Measurements from ENCODE around the gene NADK. TPM values are rescaled to one million over a fixed set of nuclear protein-coding genes. Genes with fewer than 3 reads are reported as not detected.

The NADK gene
- total and polyA plus RNA-seq, 10 of the 15 experiments (the other 5 are each of a cell fraction or from before 2014, with no cell fraction given) = 1.1 to 93.2 (median 46.9) TPM

DNA sequence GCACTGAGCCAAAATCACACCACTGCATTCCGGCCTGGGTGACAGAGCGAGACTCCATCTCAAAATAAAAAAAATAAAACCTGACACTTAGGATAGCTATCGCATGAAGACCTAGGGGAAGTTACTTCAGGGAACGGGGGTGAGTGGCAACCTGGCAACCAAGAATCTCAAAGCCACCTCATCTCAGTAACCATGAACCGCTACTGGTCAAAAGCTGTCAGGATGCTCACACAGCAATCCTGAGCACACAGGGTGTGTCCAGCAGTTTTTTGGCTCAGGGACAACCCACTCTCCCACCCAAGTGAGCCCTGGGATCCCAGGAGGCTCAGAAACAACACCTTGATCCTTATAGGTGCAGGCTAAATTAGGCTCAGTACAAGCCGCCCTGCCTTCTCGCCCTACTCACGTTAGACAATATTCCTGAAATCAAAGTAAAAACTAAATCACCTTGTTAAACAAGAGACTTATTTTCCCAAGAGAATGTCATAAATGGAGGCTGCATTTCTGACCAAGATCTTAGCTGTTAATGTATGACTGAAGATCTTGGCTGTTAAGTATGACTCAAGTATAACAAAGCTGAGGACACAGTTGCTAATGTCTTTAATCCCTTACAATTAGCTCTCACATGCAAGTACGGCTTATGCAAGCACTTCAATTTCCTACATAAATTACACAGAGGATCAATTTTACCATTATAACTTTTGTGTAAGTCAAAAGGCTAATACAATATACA, 48.3 kb upstream of the NADK start:
- CTCF ChIA-PET = interaction anchor here (0.5 to 3.6 kb wide), 2 partner anchors 32 to 79 kb away, joined by 3 to 15 read pairs; no protein-coding TSS in a partner anchor
- ATAC-seq = no peak
- Histone ChIP-seq H3K27ac (ENCODE audit: control insufficient read depth, insufficient read depth) (no peak overlapping the region), H3K9me3 (replicated peaks; ENCODE audit: control insufficient read depth, insufficient read depth, low read length) (no peaks in the 10 kb centered on the region), H3K4me1 (ENCODE audit: control insufficient read depth, insufficient read depth, low read length) (peaks cover 31% of the 10 kb centered on the region), H2AFZ (ENCODE audit: control insufficient read depth, low read depth, low read length) (no peak overlapping the region), H3K9ac (ENCODE audit: control insufficient read depth, insufficient read depth, low read length) (no peak overlapping the region), H3K4me3 (no peak overlapping the region), H3K79me2 (ENCODE audit: control insufficient read depth, insufficient read depth, low read length) (peaks cover 49% of the 10 kb centered on the region), H3K36me3 (ENCODE audit: control insufficient read depth in 2 of 2, insufficient read depth in 2 of 2, low read length in 1 of 2) (peaks cover 12 to 27% of the 10 kb centered on the region in 2 experiments), H4K20me1 (ENCODE audit: control insufficient read depth, insufficient read depth) (peaks cover 9% of the 10 kb centered on the region; the same call in 1 of the 2 replicates), H3K4me2 (ENCODE audit: control insufficient read depth, insufficient read depth) (no peak overlapping the region), H3K27me3 (replicated peaks in 1 of 2; ENCODE audit: control insufficient read depth in 2 of 2, insufficient read depth in 2 of 2, low read length in 1 of 2) (no peaks in the 10 kb centered on the region)
- SMC1A ChIA-PET (ENCODE audit: uncharacterized antibody, unreplicated experiment) = interaction anchor here (1.2 to 2.6 kb wide), 3 partner anchors 22 to 80 kb away, joined by 5 to 14 read pairs (median 7); no protein-coding TSS in a partner anchor
- WGBS (ENCODE audit: insufficient coverage, insufficient replicate concordance, low lambda C conversion rate, missing lambda C conversion rate) = 73% methylated on average over 9 of the region's 9 CpGs
- in situ Hi-C loops (cut with MboI) = no loop called here
- no TSS peak for BruUV-seq (replicated peaks)
- no peak for DNase-seq (ENCODE audit: low read depth, low spot score)
- POLR2A ChIA-PET = interaction anchor here (0.6 kb wide), 2 partner anchors 13 to 16 kb away, joined by 3 to 5 read pairs; no protein-coding TSS in a partner anchor
- intact Hi-C loops (cut with micrococcal nuclease; ENCODE audit: unreplicated experiment) = loop anchor here (5.0 kb wide), 1 partner anchor 81 kb away; no protein-coding TSS in a partner anchor
- no peak for FAIRE-seq
- TF ChIP-seq BRCA1 (IDR thresholded peaks at IDR 0.05; ENCODE audit: low read depth, low read length) (no peak), CHD2 (IDR thresholded peaks at IDR 0.05; ENCODE audit: borderline replicate concordance, low read depth, low read length) (no peak), CREM (IDR thresholded peaks at IDR 0.05; ENCODE audit: low read depth) (no peak), ATF2 (IDR thresholded peaks at IDR 0.05; ENCODE audit: low read length) (no peak), STAT3 (IDR thresholded peaks at IDR 0.05; ENCODE audit: low read depth, low read length) (no peak), GATAD2B (conservative IDR thresholded peaks at IDR 0.05; ENCODE audit: low read depth) (no peak), RAD51 (IDR thresholded peaks at IDR 0.05) (no peak), REST (IDR thresholded peaks at IDR 0.05; ENCODE audit: low read depth, low read length) (no peak), SIN3A (IDR thresholded peaks at IDR 0.05; ENCODE audit: low read depth, low read length) (no peak), SP1 (IDR thresholded peaks at IDR 0.05; ENCODE audit: low read depth, low read length) (no peak), ATF7 (IDR thresholded peaks at IDR 0.05; ENCODE audit: low read depth) (no peak), ZNF207 (IDR thresholded peaks at IDR 0.05; ENCODE audit: borderline replicate concordance) (no peak), SKIL (IDR thresholded peaks at IDR 0.05; ENCODE audit: low read depth, poor library complexity, severe bottlenecking) (no peak), KDM1A (IDR thresholded peaks at IDR 0.05; ENCODE audit: borderline replicate concordance) (no peak)
- RAD21 ChIA-PET (ENCODE audit: unreplicated experiment) = interaction anchor here (0.8 to 1.3 kb wide), 2 partner anchors 17 to 46 kb away, joined by 3 to 4 read pairs; no protein-coding TSS in a partner anchor
